Measurements from ENCODE around the gene PKD1L1. TPM values are rescaled to one million over a fixed set of nuclear protein-coding genes. Genes with fewer than 3 reads are reported as not detected.

PKD1L1 gene
- total RNA-seq, 4 donors from 2014 or later = 0.12 to 1.3 (median 0.45) TPM

GRCh38 chr7:47940088-47941013 lies 7.9 kb downstream of the PKD1L1 start:
- TF ChIP-seq POLR2AphosphoS5 (IDR thresholded peaks at IDR 0.05) = no peak
- no peak for TF ChIP-seq POLR2A (IDR thresholded peaks at IDR 0.05)
- no peak for TF ChIP-seq EP300 (IDR thresholded peaks at IDR 0.05)
- no peak for TF ChIP-seq CTCF (IDR thresholded peaks at IDR 0.05)
- H3K4me3 ChIP-seq = no peak overlapping the region
- peak overlapping the region in 3 of 4 donors; percentile 52 to 75 (median 72) for H3K27ac ChIP-seq
- H3K27me3 ChIP-seq = no peaks in the 10 kb centered on the region
- no peaks in the 10 kb centered on the region for H3K9me3 ChIP-seq
- peak; percentile 27 for ATAC-seq
- H3K36me3 ChIP-seq = no peaks in the 10 kb centered on the region
- 79 to 84% methylated on average over 6 to 11 of the region's 14 CpGs for WGBS, 2 donors (ENCODE audit: low coverage in 1 of 2)
- H3K4me1 ChIP-seq = peaks cover 0 to 7% (median 5%) of the 10 kb centered on the region in 3 donors

GRCh38 chr7:47939425-47940036 lies 8.7 kb downstream of the PKD1L1 start:
- no peaks in the 10 kb centered on the region for H3K36me3 ChIP-seq
- H3K4me1 ChIP-seq = peaks cover 0 to 7% (median 5%) of the 10 kb centered on the region in 3 donors
- no peak for TF ChIP-seq POLR2AphosphoS5 (IDR thresholded peaks at IDR 0.05)
- TF ChIP-seq EP300 (IDR thresholded peaks at IDR 0.05) = no peak
- TF ChIP-seq POLR2A (IDR thresholded peaks at IDR 0.05) = no peak
- no peak for TF ChIP-seq CTCF (IDR thresholded peaks at IDR 0.05)
- ATAC-seq = no peak
- WGBS, 2 donors (ENCODE audit: low coverage in 1 of 2) = 100% methylated on average over 1 of the region's 7 CpGs; no CpG with 5 or more reads in 1 of the 2 donors
- H3K9me3 ChIP-seq = no peaks in the 10 kb centered on the region
- no peak overlapping the region for H3K4me3 ChIP-seq
- H3K27ac ChIP-seq = peak overlapping the region in 3 of 4 donors; percentile 52 to 72 (median 59)
- no peaks in the 10 kb centered on the region for H3K27me3 ChIP-seq

GRCh38 chr7:47938574-47939165 lies 9.6 kb downstream of the PKD1L1 start:
- Histone ChIP-seq H3K27me3 (no peaks in the 10 kb centered on the region), H3K27ac (no peak overlapping the region), H3K4me1 (peaks cover 0 to 7% (median 5%) of the 10 kb centered on the region in 3 donors), H3K9me3 (no peaks in the 10 kb centered on the region), H3K36me3 (no peaks in the 10 kb centered on the region), H3K4me3 (no peak overlapping the region)
- no peak for TF ChIP-seq CTCF (IDR thresholded peaks at IDR 0.05)
- TF ChIP-seq EP300 (IDR thresholded peaks at IDR 0.05) = no peak
- TF ChIP-seq POLR2AphosphoS5 (IDR thresholded peaks at IDR 0.05) = no peak
- TF ChIP-seq POLR2A (IDR thresholded peaks at IDR 0.05) = no peak
- WGBS, 2 donors (ENCODE audit: low coverage in 1 of 2) = 59 to 60% methylated on average over 2 to 4 of the region's 6 CpGs
- no peak for ATAC-seq

- no peak for ATAC-seq
- H3K27ac ChIP-seq = no peak overlapping the region
- 50 to 95% methylated on average over 2 to 3 of the region's 11 CpGs for WGBS, 2 donors (ENCODE audit: low coverage in 1 of 2)
- no peak for TF ChIP-seq POLR2AphosphoS5 (IDR thresholded peaks at IDR 0.05)
- no peak for TF ChIP-seq POLR2A (IDR thresholded peaks at IDR 0.05)
- H3K4me3 ChIP-seq = no peak overlapping the region
- no peaks in the 10 kb centered on the region for H3K9me3 ChIP-seq
- H3K4me1 ChIP-seq = peaks cover 0 to 7% (median 5%) of the 10 kb centered on the region in 3 donors
- no peaks in the 10 kb centered on the region for H3K27me3 ChIP-seq
- no peaks in the 10 kb centered on the region for H3K36me3 ChIP-seq
Observed at GRCh38 chr7:47937711-47938573, 10.3 kb downstream of the PKD1L1 start.

All from gastroesophageal sphincter (tissue), 4 donors.